AG04450 (cell line): ENCODE results near the gene NAT8L. TPM values are rescaled to one million over a fixed set of nuclear protein-coding genes. Genes with fewer than 3 reads are reported as not detected.

Experiments
- CTCF ChIA-PET: fragments of 300-600, 350-600 bp; formaldehyde crosslinking; extraction: SDS; loops from one replicate; lab custom pipeline; 2022; ENCODE audit warnings: antibody characterized with exemption, inconsistent platforms; lab: Charles Lee
- POLR2A ChIA-PET: fragments of 350-600 bp; formaldehyde crosslinking; extraction: SDS; loops from one replicate; lab custom pipeline; 2021; ENCODE audit warnings: antibody characterized with exemption, inconsistent platforms; lab: Yijun Ruan, JAX
- DNase-seq: peaks from one replicate; pipeline ENCODE4 v3.0.0-alpha.2; 2011; ENCODE audit warnings: low read depth, low spot score
- H3K27ac ChIP-seq: one replicate; pipeline ENCODE4 v1.5.1; 2012; ENCODE audit warnings: low read depth, low read length, control low read depth
- H3K27me3 ChIP-seq: one replicate; pipeline ENCODE4 v1.6.0; 2012; ENCODE audit warnings: low read length; ENCODE audit not compliant: control insufficient read depth, insufficient read depth
- H3K4me3 ChIP-seq: 2 replicates; pipeline ENCODE4 v1.5.1; 2011; ENCODE audit warnings: mild to moderate bottlenecking, low read depth, low read length, control low read depth
- H3K9me3 ChIP-seq: 2 replicates; pipeline ENCODE4 v1.5.1; 2012; ENCODE audit warnings: low read length; ENCODE audit not compliant: control insufficient read depth, insufficient read depth
- polyA plus RNA-seq: library from polyadenylated mRNA; depleted of rRNA; stranded (reverse); fragments of >200 nt; gene quantifications from 2 replicates; pipeline ENCODE4 v1.2.3, GENCODE V29; 2011
- TF ChIP-seq, protein P1 (sequence below): IDR thresholded peaks from 2 replicates; pipeline ENCODE4 v1.5.1; 2011; ENCODE audit warnings: low read depth, low read length, control low read depth, inconsistent platforms

The NAT8L gene
- polyA plus RNA-seq, 1 experiment, result not detected

DNA sequence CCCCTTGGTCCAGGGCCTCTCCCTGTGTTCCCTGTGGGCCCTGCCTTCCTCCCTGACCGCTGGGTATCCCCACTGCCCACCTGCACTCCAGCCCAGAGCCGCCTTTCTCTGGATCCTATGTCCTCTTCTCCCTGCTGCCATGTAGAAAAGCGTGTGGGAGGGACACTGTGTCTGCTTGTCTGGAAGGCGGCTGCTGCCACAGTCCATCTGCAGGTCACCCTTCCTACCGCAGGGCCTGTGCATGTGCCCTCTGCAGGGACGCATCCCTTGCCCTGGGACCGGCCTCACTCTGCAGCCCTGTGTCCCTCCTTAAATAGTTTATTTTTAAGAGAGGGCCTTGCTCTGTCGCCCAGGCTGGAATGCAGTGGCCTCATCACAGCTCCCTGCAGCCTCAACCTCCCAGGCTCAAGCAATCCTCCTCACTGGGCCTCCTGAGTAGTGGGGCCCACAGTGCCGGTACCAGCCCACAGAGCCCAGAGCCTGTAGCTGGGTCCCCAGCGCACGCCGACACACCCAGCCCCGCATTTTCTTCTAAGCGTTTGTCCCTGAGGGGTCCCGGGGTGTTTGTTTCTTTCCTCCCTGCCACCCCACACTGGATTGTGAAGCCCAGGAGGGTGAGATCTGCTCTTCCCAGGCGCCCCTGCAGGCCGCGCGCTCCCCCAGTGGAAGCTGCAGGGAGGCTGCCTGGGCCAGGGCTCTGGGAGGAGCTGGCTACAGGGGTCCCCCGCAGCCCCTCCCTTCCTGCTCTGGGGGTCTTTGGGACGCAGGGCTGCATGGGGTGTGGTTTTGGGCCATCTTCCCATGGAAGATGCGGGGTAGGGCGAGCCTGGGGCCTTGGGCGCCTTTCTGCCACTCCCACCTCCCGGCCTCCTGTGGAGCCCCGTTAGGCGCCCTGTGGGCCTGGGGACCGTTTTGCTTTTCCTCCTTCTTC is 12.8 kb upstream of the NAT8L start:
- TF ChIP-seq, protein P1, sequence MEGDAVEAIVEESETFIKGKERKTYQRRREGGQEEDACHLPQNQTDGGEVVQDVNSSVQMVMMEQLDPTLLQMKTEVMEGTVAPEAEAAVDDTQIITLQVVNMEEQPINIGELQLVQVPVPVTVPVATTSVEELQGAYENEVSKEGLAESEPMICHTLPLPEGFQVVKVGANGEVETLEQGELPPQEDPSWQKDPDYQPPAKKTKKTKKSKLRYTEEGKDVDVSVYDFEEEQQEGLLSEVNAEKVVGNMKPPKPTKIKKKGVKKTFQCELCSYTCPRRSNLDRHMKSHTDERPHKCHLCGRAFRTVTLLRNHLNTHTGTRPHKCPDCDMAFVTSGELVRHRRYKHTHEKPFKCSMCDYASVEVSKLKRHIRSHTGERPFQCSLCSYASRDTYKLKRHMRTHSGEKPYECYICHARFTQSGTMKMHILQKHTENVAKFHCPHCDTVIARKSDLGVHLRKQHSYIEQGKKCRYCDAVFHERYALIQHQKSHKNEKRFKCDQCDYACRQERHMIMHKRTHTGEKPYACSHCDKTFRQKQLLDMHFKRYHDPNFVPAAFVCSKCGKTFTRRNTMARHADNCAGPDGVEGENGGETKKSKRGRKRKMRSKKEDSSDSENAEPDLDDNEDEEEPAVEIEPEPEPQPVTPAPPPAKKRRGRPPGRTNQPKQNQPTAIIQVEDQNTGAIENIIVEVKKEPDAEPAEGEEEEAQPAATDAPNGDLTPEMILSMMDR, result peak; percentile 5; the same call in 1 of the 2 replicates
- Histone ChIP-seq H3K9me3 (peaks cover 19% of the 10 kb centered on the region), H3K27me3 (peaks cover 18% of the 10 kb centered on the region), H3K27ac (no peak overlapping the region), H3K4me3 (no peak overlapping the region)
- ChIA-PET CTCF (interaction anchor here (0.6 kb wide), 1 partner anchor 35 kb away, joined by 5 read pairs; no protein-coding TSS in a partner anchor), POLR2A (no interaction called here)
- DNase-seq, result no peak

DNA sequence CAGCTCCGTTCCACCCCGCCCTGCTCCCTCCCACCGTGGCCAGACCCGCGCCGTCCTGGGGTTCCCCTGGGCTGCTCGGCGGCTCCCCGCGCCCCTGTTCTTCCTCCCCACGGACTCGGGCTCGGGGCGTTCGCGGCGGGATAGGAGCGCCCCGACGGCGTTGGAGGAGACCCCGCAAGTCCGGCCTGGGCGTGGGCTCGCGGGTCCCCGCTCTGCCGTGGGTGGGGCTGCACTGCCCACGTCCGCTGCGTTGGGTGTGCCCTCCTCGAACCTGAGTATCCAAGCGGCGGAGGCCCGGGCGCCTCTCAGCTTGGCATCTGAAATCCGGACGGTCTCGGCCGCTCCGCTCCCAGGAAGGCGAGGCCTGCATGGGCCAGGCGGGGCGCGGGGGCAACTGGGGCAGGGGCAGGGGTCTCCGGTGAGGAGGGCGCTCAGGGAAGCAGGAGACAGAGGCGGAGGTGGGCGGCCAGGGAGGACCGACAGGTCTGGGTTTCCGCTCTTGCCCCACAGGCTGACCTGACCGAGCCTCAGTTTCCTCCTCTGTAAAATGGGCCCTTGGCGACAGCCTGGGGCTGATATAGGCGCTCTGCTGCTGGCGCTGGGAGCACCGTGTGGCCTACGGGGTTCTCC is 12.0 kb upstream of the NAT8L start:
- Histone ChIP-seq H3K4me3 (no peak overlapping the region), H3K27ac (no peak overlapping the region), H3K9me3 (peaks cover 14% of the 10 kb centered on the region), H3K27me3 (peaks cover 18% of the 10 kb centered on the region)
- no peak for DNase-seq
- POLR2A ChIA-PET, result no interaction called here
- CTCF ChIA-PET, result no interaction called here
- TF ChIP-seq, protein P1, result no peak

DNA sequence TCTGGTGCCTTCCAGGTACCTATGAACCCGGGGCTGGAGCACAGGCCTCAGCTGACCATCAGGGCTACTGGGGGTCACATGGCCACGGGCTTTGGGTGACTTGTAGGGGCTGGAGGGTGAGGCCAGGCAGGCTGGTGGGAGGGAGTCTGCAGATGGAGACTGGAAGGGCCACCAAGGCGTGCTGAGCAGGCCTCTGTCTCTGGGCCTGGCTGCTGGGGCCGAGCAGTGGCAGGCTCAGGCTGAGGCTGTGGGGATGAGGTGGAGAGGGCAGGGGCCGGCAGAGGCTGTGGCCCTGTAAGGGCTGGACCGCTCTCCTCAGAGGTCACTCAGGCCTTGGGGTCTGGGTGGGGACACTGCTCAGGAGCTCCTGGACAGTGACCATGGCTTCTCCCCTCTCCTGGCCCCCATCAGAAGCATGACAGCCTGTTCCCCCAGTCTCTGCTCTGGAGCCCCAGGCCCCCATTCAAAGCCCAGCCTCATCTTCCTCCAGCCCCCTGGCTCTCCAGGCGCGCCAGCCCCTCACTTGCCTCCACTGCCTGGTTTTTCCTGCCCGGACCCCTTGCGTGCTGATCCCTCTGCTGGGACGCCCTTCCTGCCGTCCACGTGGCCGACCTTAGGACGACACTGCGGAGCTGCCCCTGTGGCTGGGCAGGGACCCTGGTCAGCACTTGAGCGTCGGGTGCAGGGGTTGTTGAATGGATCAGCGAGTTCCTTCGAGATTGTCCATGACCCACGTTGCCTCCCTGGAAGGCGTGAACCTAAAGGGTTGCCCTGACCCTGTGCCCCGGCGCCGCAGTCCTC is 11.1 kb upstream of the NAT8L start:
- TF ChIP-seq, protein P1, result no peak
- Histone ChIP-seq H3K9me3 (peaks cover 14% of the 10 kb centered on the region), H3K4me3 (no peak overlapping the region), H3K27ac (no peak overlapping the region), H3K27me3 (peaks cover 22% of the 10 kb centered on the region)
- no peak for DNase-seq
- POLR2A ChIA-PET, result no interaction called here
- CTCF ChIA-PET, result no interaction called here

DNA sequence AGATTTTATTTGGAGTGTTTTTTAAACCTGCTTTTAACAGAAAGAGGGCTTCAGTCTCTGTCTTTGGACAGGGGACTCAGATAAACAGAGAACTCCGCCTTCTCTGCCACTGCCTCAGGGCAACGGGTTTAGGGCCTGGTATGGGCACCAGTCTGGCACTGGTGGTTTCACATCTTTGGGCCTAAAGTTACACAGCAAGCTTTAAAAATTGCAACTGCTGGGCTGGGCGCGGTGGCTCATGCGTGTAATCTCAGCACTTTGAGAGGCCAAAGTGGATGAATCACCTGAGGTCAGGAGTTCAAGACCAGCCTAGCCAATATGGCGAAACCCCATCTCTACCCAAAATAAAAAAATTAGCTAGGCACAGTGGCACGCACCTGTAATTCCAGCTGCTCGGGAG is 10.3 kb upstream of the NAT8L start:
- Histone ChIP-seq H3K4me3 (no peak overlapping the region), H3K9me3 (peaks cover 11% of the 10 kb centered on the region), H3K27me3 (peaks cover 24% of the 10 kb centered on the region), H3K27ac (no peak overlapping the region)
- no peak for DNase-seq
- TF ChIP-seq, protein P1, result no peak
- ChIA-PET POLR2A (no interaction called here), CTCF (no interaction called here)
